ENCODE results near the gene CPEB3.

DNA sequence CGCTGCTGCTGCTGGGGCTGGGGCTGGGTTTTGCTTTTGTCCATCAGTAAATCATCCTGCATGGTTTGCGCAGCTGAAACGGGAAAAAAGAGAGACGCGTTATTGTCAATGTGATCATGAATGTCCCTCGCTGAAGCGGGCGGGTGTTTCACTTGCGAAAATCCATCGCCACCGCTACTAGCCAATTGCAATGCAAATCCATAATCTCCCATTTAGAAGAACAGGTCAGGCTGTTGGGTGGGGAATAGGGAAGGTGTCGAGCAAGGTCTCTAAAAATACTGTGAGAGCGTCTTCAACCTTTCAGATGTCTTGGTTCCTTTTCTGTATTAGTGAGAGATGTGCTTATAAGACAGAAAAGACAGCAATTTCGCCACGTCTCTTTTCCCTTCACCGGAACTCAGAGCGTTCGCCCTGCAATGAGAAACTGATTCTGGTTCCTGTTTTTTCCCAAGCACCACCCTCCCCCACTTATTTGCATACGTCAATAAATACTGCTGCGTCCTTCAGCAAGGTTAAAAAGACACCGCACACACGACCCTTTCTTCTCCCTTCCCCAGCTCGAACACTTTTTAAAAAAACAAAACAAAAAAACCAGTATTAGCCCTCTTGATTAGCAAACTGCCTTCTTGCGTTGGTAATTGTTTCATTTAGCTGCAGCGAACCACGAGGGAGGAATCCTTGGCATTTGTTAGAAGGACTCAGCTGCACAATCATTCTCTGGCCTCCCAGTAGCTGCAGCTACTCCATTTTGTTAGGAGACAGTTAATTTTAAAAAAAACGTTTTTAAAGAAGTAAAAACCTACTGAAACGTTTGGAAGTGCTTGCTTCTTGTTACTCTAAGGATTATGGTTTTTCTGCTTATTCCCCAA lies 50.4 kb downstream of the CPEB3 start:
- peak in 1 of 3 donors; percentile 48 for TF ChIP-seq POLR2A (IDR thresholded peaks at IDR 0.05)
- TF ChIP-seq CTCF (IDR thresholded peaks at IDR 0.05 in 8 of 11, conservative IDR thresholded peaks at IDR 0.05 in 3 of 11) = peak in 1 of 11 experiments; percentile 7
